ENCODE measurements around the gene ARID5A.

Gene ARID5A

DNA sequence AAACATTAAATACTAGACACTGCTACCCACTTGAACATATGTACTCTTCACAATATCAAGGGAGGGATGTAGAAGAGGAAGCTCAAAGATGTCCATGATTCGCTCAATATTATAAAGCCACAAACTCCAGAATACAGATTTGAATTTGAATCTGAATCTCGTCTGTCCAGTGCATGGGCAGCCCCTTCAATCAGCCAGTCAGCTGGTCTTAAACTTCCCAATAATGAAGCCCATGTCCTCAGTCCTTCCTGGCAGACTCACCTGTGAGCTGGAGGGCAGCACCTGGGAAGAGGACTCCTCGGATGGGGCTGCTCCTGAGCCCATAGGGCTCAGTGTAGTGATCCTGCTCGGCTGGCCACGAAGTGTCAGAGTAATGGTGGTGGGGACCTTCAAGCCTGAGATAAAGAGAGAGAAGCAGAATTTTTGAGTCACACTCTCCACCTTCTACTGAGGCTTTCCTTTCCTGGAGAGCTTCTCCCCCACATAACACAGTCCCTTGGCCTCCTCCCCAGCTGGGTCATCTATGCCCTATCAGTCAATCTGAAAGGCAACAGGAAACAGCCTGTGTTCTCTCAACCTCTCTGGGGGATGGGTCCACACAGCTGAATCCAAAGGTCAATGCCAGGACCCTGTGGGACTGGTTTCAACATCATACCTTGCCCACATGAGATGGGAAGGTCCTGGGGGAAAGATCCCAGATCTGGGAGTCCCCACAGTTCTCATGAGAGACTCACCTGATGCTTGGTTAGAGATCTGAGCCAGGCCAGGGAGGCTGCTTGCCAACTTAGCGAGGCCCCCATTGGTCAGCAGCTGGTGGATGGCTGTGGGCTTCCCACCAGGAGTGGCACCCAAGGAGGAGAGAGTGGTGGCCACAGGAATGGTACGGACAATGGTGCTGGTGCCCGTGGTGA lies 65.1 kb downstream of the ARID5A start:
- DNase-seq (ENCODE audit: low spot score): no peak

Measured in AG20443 (cell line).